AG10803 (cell line): ENCODE results near the gene OSER1.
A peak's percentile ranks its signal among the peaks of the same experiment; 100 is the strongest.
"Not testable (repeated sequence)": the region's sequence is repeated elsewhere in the genome, so short reads cannot be mapped to it uniquely, and the experiment has no call there.

Experiments used
- DNase-seq: peaks from one replicate; pipeline ENCODE4 v3.0.0; 2010; ENCODE audit warnings: low read depth
- H3K4me3 ChIP-seq: 2 replicates; pipeline ENCODE4 v1.5.1; 2011; ENCODE audit warnings: mild to moderate bottlenecking, low read length, control low read depth
- TF ChIP-seq, protein P1 (sequence below): conservative IDR thresholded peaks from 2 replicates; pipeline ENCODE4 v1.5.1; 2011; ENCODE audit warnings: mild to moderate bottlenecking, low read length, control low read depth, inconsistent platforms

OSER1 gene

GRCh38 chr20:44200371-44200770 lies 10.2 kb downstream of the OSER1 start:
- no peak overlapping the region for H3K4me3 ChIP-seq
- TF ChIP-seq, protein P1, sequence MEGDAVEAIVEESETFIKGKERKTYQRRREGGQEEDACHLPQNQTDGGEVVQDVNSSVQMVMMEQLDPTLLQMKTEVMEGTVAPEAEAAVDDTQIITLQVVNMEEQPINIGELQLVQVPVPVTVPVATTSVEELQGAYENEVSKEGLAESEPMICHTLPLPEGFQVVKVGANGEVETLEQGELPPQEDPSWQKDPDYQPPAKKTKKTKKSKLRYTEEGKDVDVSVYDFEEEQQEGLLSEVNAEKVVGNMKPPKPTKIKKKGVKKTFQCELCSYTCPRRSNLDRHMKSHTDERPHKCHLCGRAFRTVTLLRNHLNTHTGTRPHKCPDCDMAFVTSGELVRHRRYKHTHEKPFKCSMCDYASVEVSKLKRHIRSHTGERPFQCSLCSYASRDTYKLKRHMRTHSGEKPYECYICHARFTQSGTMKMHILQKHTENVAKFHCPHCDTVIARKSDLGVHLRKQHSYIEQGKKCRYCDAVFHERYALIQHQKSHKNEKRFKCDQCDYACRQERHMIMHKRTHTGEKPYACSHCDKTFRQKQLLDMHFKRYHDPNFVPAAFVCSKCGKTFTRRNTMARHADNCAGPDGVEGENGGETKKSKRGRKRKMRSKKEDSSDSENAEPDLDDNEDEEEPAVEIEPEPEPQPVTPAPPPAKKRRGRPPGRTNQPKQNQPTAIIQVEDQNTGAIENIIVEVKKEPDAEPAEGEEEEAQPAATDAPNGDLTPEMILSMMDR: no peak
- DNase-seq: no peak

GRCh38 chr20:44199877-44200276 lies 10.7 kb downstream of the OSER1 start:
- TF ChIP-seq, protein P1: no peak
- DNase-seq: no peak
- no peak overlapping the region for H3K4me3 ChIP-seq

DNA sequence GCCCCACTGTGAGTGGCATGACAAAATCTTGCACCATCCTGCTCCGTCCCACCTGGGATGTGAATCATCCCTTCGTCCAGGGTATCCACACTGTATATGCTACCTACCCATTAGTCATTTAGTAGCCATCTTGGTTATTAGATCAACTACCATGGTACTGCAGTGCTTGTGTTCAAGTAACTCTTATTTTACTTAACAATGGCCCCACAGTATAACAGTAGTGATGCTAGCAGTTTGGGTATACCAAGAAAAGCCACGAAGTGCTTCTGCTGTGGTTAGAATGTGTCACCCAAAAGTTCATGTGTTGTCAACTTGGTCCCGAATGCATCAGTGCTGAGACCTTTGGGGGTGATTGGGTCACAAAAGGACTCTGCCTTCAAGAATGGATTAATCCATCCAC lies 11.7 kb downstream of the OSER1 start:
- H3K4me3 ChIP-seq: no peak overlapping the region
- TF ChIP-seq, protein P1: no peak
- no peak for DNase-seq

- H3K4me3 ChIP-seq: no peak overlapping the region
- TF ChIP-seq, protein P1: peak; percentile 37
- no peak for DNase-seq
Measured at GRCh38 chr20:44196271-44196670, 14.3 kb downstream of the OSER1 start.

DNA sequence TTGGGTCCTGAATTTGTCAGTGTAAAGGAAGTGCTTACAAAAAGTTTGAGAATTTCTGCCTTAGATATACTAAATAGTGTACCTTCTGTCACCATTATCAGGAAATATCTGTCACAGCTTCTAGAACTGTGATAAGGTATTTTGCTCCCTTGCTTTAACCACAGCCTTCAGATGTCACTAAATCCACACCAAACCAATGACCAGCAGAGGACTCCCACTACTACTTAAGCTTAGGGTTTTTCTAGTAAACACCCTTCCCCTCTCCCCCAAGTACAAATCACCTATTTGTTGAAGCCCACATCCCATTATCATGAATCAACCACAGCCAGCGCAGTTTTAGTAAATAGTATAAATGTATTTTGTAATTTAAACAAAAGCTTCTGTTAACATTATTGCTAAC lies 15.0 kb downstream of the OSER1 start:
- TF ChIP-seq, protein P1: no peak
- DNase-seq: no peak
- H3K4me3 ChIP-seq: no peak overlapping the region

DNA sequence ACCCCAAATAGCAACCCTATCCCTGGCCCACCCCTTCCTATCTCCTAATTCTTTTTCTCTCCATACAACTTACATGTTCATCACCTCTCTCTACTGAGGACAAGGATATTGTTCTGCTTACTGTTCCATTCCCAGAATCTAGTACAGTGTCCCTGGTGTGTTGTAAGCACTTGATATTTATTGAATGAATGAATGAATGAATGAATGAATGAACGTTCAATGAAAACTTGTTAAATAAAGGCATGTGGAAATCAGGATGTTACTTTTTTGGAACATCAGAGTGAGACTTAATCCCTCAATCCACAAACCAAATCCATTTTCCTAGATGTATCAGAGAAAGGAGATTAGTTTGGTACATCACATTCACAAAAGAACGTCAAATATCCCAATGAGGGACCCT lies 16.8 kb downstream of the OSER1 start:
- no peak for DNase-seq
- no peak overlapping the region for H3K4me3 ChIP-seq
- TF ChIP-seq, protein P1: no peak

- H3K4me3 ChIP-seq, DNase-seq: not testable (repeated sequence)
Measured at GRCh38 chr20:44191640-44192039, 18.9 kb downstream of the OSER1 start.
